ENCODE measurements around the gene LRMDA.

GRCh38 chr10:76542307-76542930, 1111.0 kb downstream of the LRMDA start:
- no peak for TF ChIP-seq REST (IDR thresholded peaks at IDR 0.05; ENCODE audit: low read depth)
- no peak for TF ChIP-seq EGR1 (IDR thresholded peaks at IDR 0.05)
- TF ChIP-seq TCF12 (IDR thresholded peaks at IDR 0.05; ENCODE audit: low read depth): no peak
- no peak for TF ChIP-seq TAF1 (IDR thresholded peaks at IDR 0.05; ENCODE audit: low read depth)
- no peak for TF ChIP-seq MAX (IDR thresholded peaks at IDR 0.05)
- no peak for TF ChIP-seq EP300 (IDR thresholded peaks at IDR 0.05; ENCODE audit: borderline replicate concordance)

All from Ishikawa (cell line).